ENCODE data around the gene CEP70. TPM values are rescaled to one million over a fixed set of nuclear protein-coding genes. Genes with fewer than 3 reads are reported as not detected.

Gene CEP70
- polyA plus RNA-seq, 1 donor (not counting 4 experiments of a cell fraction or from before 2014, with no cell fraction given): 11.4 TPM

DNA sequence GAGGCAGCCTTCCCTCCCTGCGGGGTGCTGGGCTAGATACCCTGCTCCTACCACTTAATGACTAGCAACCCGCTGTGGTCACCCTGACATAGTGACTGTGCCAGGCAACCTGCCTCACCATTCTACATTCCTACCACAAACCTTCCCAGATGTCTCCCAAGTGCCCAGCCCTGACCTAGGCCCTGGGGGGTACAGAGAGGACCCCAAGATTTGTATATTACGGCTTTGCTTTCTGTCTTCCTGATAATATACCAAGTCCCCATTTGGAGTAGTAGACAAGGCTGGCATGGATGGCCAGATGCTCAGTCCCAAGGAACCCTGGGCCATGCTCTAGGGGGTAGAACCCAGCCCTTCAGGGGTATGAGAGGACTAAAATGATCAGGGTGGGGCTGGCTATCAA lies 128.6 kb downstream of the CEP70 start:
- H3K9me1 ChIP-seq (ENCODE audit: control insufficient read depth, extremely low read depth, insufficient read depth, low read length): no peaks in the 10 kb centered on the region
- H3K9ac ChIP-seq (ENCODE audit: control insufficient read depth, extremely low read depth, insufficient read depth, low read length): no peak overlapping the region
- H3K4me1 ChIP-seq (ENCODE audit: control insufficient read depth, extremely low read depth, insufficient read depth, low read length): peaks cover 9% of the 10 kb centered on the region
- H2AFZ ChIP-seq (ENCODE audit: control insufficient read depth, low read length): no peak overlapping the region
- dilution Hi-C loops (cut with MboI; ENCODE audit: extremely low pct_ligation_motif_present, low sequenced_read_pairs): no loop called here
- H3K36me3 ChIP-seq (ENCODE audit: control insufficient read depth in 2 of 2, extremely low read depth in 1 of 2, insufficient read depth in 2 of 2, low read length in 2 of 2): no peaks in the 10 kb centered on the region
- H3K27me3 ChIP-seq (ENCODE audit: control insufficient read depth, extremely low read depth, insufficient read depth, low read length): no peaks in the 10 kb centered on the region
- TF ChIP-seq EZH2 (IDR thresholded peaks at IDR 0.05; ENCODE audit: low read length): no peak
- no peak for TF ChIP-seq CTCF (optimal IDR thresholded peaks at IDR 0.05 in 1 of 3, IDR thresholded peaks at IDR 0.05 in 1 of 3, conservative IDR thresholded peaks at IDR 0.05 in 1 of 3; ENCODE audit: extremely low read depth in 1 of 3, insufficient read depth in 2 of 3, low read length in 3 of 3)
- no peak for DNase-seq (ENCODE audit: low read depth, low spot score)
- FAIRE-seq: no peak
- H3K4me3 ChIP-seq (ENCODE audit: control insufficient read depth in 2 of 3, extremely low read depth in 1 of 3, insufficient read depth in 2 of 3, low read depth in 1 of 3, low read length in 3 of 3): no peak overlapping the region
- no peaks in the 10 kb centered on the region for H4K20me1 ChIP-seq (ENCODE audit: control insufficient read depth, extremely low read depth, insufficient read depth, low read length)
- H3K79me2 ChIP-seq (ENCODE audit: control insufficient read depth, insufficient read depth, low read length): no peaks in the 10 kb centered on the region
- H3K9me3 ChIP-seq (ENCODE audit: control insufficient read depth, low read depth, low read length): no peaks in the 10 kb centered on the region
- H3K4me2 ChIP-seq (ENCODE audit: control insufficient read depth, extremely low read depth, insufficient read depth, low read depth, low read length): no peak overlapping the region
- no peak overlapping the region for H3K27ac ChIP-seq (ENCODE audit: control insufficient read depth, insufficient read depth, low read length)

DNA sequence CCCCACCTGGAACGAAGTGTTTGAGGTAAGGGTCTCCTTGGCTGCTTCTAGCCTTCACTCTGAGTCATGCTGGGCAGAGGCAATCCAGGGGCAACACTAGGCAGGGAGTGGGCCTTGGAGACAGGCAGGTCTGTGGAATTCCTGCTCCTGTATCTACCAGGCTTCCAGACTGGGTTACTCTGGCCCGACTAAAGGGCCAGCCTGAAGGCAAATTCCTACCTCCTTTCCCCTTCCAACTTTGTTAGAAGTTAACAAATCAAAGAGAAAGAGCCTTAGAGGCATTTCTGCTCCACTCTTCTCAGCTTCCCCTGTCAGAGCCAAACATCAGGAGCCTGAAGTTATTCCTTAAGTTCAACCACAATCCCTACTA lies 129.6 kb downstream of the CEP70 start:
- Histone ChIP-seq H3K79me2 (ENCODE audit: control insufficient read depth, insufficient read depth, low read length) (no peaks in the 10 kb centered on the region), H3K9me1 (ENCODE audit: control insufficient read depth, extremely low read depth, insufficient read depth, low read length) (no peaks in the 10 kb centered on the region), H3K36me3 (ENCODE audit: control insufficient read depth in 2 of 2, extremely low read depth in 1 of 2, insufficient read depth in 2 of 2, low read length in 2 of 2) (no peaks in the 10 kb centered on the region), H3K27ac (ENCODE audit: control insufficient read depth, insufficient read depth, low read length) (no peak overlapping the region), H3K4me2 (ENCODE audit: control insufficient read depth, extremely low read depth, insufficient read depth, low read depth, low read length) (no peak overlapping the region), H2AFZ (ENCODE audit: control insufficient read depth, low read length) (no peak overlapping the region), H3K9ac (ENCODE audit: control insufficient read depth, extremely low read depth, insufficient read depth, low read length) (no peak overlapping the region), H3K4me3 (ENCODE audit: control insufficient read depth in 2 of 3, extremely low read depth in 1 of 3, insufficient read depth in 2 of 3, low read depth in 1 of 3, low read length in 3 of 3) (no peak overlapping the region), H3K4me1 (ENCODE audit: control insufficient read depth, extremely low read depth, insufficient read depth, low read length) (peaks cover 9% of the 10 kb centered on the region), H4K20me1 (ENCODE audit: control insufficient read depth, extremely low read depth, insufficient read depth, low read length) (no peaks in the 10 kb centered on the region), H3K9me3 (ENCODE audit: control insufficient read depth, low read depth, low read length) (no peaks in the 10 kb centered on the region), H3K27me3 (ENCODE audit: control insufficient read depth, extremely low read depth, insufficient read depth, low read length) (no peaks in the 10 kb centered on the region)
- DNase-seq (ENCODE audit: low read depth, low spot score) (no peak), FAIRE-seq (no peak)
- TF ChIP-seq CTCF (optimal IDR thresholded peaks at IDR 0.05 in 1 of 3, IDR thresholded peaks at IDR 0.05 in 1 of 3, conservative IDR thresholded peaks at IDR 0.05 in 1 of 3; ENCODE audit: extremely low read depth in 1 of 3, insufficient read depth in 2 of 3, low read length in 3 of 3) (no peak), EZH2 (IDR thresholded peaks at IDR 0.05; ENCODE audit: low read length) (no peak)
- dilution Hi-C loops (cut with MboI; ENCODE audit: extremely low pct_ligation_motif_present, low sequenced_read_pairs): no loop called here
